Cardiac fibroblast (primary cell): Measurements from ENCODE around the gene PRPSAP1.

Experiments
- DNase-seq, 2 donors: peaks; one replicate each; pipeline versions ENCODE4 v3.0.0 to v3.0.0-alpha.2; 2010; ENCODE audit warnings: low read depth in 2 of 2
- H3K4me3 ChIP-seq, 2 donors: replicated peaks in 1 of 2; 1 replicate in 1 of 2; 2 replicates in 1 of 2; pipeline ENCODE4 v1.5.1; 2011; ENCODE audit warnings: low read depth in 2 of 2, low read length in 2 of 2, mild to moderate bottlenecking in 2 of 2, moderate library complexity in 1 of 2
- CTCF ChIP-seq: IDR thresholded peaks from one replicate; pipeline ENCODE4 v1.5.1; 2011; ENCODE audit warnings: low read depth, mild to moderate bottlenecking, low read length, inconsistent platforms

The PRPSAP1 gene

GRCh38 chr17:76385892-76386786 lies 32.4 kb upstream of the PRPSAP1 start:
- peak overlapping the region; percentile 68 to 88 for H3K4me3 ChIP-seq
- peak; percentile 89 to 90 for DNase-seq
- peak; percentile 84 for TF ChIP-seq CTCF

- no peak for TF ChIP-seq CTCF
- peak; percentile 77 to 91 for DNase-seq
- peak overlapping the region; percentile 68 to 88 for H3K4me3 ChIP-seq
Observed at GRCh38 chr17:76384987-76385891, 31.5 kb upstream of the PRPSAP1 start.

- TF ChIP-seq CTCF = no peak
- peak within 1 kb of the TSS; percentile 68 to 88 for H3K4me3 ChIP-seq
- DNase-seq = peak; percentile 81 to 90
Observed at GRCh38 chr17:76384222-76384986, 30.7 kb upstream of the PRPSAP1 start, which contains the start of gene SPHK1. Gene SPHK1, plus strand, starts transcription at chr17:76384609. Its CDS starts 1,036 bp downstream, at chr17:76385645.

GRCh38 chr17:76383546-76384221 lies 30.0 kb upstream of the PRPSAP1 start:
- DNase-seq = peak; percentile 60 to 68
- H3K4me3 ChIP-seq = peak overlapping the region; percentile 65 to 88
- peak; percentile 35 for TF ChIP-seq CTCF

- DNase-seq = peak; percentile 73 to 79
- no peak for TF ChIP-seq CTCF
- H3K4me3 ChIP-seq = peak overlapping the region; percentile 65 to 88
Observed at GRCh38 chr17:76382803-76383545, 29.3 kb upstream of the PRPSAP1 start.
